ENCODE data around the gene BMP5. TPM values are rescaled to one million over a fixed set of nuclear protein-coding genes. Genes with fewer than 3 reads are reported as not detected.

The BMP5 gene
- total RNA-seq, 1 donor from 2014 or later: not detected

DNA sequence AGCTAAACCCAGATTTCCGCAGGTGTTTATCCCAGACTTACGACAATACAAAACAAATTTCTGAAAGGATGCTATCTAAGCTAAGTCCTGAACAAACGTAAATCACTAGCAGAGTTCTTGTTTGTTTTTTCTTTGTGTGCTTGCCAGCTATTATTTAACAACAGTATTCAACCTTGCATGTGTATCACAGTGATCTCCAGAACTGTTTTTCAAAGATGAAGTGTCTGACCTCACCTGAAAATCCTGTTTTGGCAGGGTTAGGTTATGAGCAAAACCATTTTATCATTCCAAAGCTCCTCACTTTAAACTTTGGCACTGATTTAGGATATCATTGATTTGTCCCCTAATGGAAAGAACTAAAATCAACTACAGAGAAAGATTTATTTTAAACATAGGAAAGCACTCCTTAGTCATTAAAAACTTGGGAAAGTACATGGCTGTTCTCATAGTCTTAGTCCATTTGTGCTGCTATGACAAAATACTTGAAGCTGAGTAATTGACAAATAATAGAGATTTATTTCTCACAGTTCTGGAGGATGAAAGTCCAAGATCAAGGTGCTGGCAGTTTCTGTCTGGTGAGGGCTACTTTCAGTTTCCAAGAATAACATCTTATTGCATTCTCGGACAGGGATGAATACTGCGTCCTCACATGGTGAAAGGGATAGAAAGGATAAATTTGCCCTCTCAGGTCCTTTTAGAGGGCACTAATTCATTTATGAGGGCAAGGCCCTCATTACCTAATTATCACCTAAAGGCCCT, 20.8 kb upstream of the BMP5 start:
- TF ChIP-seq, protein P1, sequence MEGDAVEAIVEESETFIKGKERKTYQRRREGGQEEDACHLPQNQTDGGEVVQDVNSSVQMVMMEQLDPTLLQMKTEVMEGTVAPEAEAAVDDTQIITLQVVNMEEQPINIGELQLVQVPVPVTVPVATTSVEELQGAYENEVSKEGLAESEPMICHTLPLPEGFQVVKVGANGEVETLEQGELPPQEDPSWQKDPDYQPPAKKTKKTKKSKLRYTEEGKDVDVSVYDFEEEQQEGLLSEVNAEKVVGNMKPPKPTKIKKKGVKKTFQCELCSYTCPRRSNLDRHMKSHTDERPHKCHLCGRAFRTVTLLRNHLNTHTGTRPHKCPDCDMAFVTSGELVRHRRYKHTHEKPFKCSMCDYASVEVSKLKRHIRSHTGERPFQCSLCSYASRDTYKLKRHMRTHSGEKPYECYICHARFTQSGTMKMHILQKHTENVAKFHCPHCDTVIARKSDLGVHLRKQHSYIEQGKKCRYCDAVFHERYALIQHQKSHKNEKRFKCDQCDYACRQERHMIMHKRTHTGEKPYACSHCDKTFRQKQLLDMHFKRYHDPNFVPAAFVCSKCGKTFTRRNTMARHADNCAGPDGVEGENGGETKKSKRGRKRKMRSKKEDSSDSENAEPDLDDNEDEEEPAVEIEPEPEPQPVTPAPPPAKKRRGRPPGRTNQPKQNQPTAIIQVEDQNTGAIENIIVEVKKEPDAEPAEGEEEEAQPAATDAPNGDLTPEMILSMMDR (conservative IDR thresholded peaks at IDR 0.05; ENCODE audit: low read depth, low read length): no peak

DNA sequence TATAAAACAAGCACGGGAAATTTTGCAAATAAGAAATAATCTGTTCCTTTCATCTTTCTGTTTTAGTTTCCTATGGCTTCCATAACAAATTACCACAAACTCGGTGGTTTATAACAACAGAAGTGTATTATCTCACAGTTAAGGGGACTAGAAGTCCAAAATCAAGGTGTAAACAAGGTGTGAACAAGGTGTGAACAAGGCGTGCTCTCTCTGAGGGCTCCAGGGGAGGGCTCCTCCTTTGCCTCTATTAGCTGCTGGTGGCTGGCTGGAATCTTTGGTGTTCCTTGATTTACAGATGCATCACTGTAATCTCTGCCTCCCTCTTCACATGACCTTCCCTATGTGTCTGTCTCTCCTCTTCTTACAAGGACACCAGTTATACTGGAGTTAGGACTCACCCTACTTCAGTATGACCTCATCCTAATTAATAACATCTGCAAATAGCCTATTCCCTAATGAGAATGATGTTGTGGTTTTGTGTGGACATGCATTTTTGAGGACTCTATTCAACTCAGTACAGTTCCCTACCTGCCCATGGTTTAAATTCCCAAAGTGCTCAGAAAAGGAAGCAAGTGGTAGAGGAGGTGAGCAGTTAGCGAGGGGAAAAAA, 17.5 kb upstream of the BMP5 start:
- DNase-seq (ENCODE audit: low read depth): no peak
- no peak overlapping the region for H3K4me3 ChIP-seq (ENCODE audit: low read depth, low read length)
- TF ChIP-seq, protein P1 (conservative IDR thresholded peaks at IDR 0.05; ENCODE audit: low read depth, low read length): no peak

More for the DNA sequence above, 20.8 kb upstream of the BMP5 start:
- DNase-seq (ENCODE audit: low read depth): no peak
- H3K4me3 ChIP-seq (ENCODE audit: low read depth, low read length): no peak overlapping the region

DNA sequence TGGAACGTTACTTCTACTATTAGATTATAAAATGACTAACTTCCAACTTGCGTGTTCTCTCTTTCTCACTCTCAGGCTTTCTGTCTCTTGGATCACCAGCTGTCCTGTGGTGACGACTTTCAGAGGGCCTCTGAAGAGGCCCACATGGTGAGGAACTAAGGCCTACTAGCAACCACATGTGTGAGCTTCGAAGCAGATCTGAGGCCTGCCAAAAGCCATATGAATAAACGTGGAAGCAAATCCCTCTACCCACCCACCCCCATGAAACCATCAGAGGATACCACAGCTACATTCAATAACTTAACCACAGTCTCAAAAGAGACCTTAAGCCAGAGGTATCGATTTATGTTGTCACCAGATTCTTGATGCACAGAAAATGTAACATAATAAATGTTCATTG, 13.5 kb upstream of the BMP5 start:
- no peak for DNase-seq (ENCODE audit: low read depth)
- H3K4me3 ChIP-seq (ENCODE audit: low read depth, low read length): no peak overlapping the region
- TF ChIP-seq, protein P1 (conservative IDR thresholded peaks at IDR 0.05; ENCODE audit: low read depth, low read length): no peak

DNA sequence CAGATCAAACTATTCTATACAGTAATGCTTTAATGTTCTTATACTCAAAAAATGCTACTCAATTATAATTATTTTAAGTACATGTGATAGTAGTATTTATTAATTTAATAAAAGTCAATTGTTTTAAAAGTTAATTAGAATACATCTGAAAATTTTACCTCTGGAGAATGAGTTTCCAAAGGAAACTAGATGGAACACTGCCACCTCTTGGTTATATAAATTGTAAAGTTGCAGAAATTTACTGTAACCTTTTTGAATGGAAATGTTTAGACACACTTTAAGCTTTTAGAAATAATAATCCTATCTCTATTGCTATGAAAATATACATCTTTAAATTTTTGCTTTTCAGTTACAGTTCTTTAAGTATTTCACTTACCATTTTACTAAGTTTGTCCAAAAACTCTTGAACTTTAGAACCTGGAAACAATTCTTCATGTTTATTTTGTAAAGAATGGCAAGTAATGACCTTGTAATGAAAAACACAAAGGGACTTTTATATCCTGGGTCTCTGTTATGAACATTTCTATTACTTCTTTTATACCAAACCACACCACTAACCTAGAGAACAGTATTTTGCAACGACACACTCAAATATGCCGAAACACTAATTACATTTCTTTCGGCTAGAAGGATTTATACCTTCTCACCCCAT, 10.9 kb upstream of the BMP5 start:
- DNase-seq (ENCODE audit: low read depth): no peak
- TF ChIP-seq, protein P1 (conservative IDR thresholded peaks at IDR 0.05; ENCODE audit: low read depth, low read length): peak; percentile 55
- no peak overlapping the region for H3K4me3 ChIP-seq (ENCODE audit: low read depth, low read length)

DNA sequence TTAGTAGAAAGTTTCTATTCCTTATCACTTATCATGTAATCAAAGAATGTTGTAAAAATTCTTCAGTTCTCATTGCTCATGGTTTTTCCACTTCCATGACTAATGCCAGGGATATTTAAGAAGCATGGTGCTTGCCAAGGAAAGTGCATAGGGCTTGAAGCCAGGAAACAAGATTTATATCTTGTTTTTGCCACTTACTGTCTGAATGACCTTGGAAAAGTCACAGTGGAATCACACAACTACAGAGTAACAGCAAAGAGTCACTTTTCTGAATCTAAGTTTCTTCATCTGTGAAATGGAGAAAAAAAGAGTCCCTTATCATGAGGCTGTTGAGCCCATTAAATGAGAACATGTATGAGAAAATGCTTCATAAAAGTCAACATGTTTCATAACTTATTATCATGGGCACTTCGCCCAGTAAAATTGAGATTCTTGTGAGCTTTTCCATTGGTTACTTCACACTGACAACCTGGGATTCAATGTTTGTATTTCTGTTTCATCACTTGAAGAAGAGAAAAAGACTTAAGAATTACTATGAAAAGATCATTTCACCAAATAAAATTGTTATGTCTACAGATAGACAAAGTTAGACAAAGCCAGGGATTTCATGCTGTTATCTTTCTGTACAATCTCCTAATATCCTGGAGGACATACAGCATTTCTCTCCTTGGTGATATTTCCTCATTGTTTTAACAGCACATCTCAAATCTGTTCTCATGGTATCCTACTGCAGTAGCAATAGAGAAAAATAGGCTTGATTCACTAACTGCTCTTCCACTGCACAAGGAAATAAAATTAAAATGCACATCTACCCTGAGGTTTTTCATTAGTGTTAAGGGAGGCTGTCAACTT, 7.6 kb upstream of the BMP5 start:
- TF ChIP-seq, protein P1 (conservative IDR thresholded peaks at IDR 0.05; ENCODE audit: low read depth, low read length): no peak
- H3K4me3 ChIP-seq (ENCODE audit: low read depth, low read length): no peak overlapping the region
- DNase-seq (ENCODE audit: low read depth): peak; percentile 65

DNA sequence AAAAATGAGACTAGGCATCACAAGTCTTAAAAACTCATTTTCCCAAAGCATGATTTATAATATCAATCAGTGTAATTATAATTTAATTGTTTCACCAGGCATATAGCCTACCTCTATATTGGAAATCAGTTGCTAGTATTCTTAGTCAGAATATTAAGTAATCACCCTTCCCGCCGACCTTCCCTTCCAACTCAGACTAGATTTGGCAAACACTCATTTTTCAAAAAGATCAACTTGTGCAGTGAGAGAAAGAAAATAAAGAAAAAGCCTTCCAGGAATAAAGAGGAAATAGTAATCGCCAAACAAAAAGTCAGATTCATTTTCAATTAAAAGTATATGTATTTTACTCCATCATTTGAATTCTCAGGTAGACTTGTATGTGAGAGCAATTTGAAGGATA, 1.9 kb upstream of the BMP5 start:
- no peak for DNase-seq (ENCODE audit: low read depth)
- no peak overlapping the region for H3K4me3 ChIP-seq (ENCODE audit: low read depth, low read length)
- TF ChIP-seq, protein P1 (conservative IDR thresholded peaks at IDR 0.05; ENCODE audit: low read depth, low read length): no peak

Measured in epithelial cell of proximal tubule (primary cell).